MM.1S (cell line): ENCODE data around the gene APOBEC4.

Experiments
- DNase-seq: peaks from one replicate; pipeline ENCODE4 v3.0.0-alpha.2; 2015
- H2AFZ ChIP-seq: fragments of 300-600 bp; sonication (generic); 2 replicates; pipeline ENCODE4 v1.6.0; 2016; ENCODE audit warnings: antibody characterized with exemption, low read length
- H3F3A ChIP-seq: fragments of 300-600 bp; sonication (generic); 2 replicates; pipeline ENCODE4 v1.6.1; 2016; ENCODE audit warnings: mild to moderate bottlenecking, antibody characterized with exemption, low read length, moderate library complexity, mixed read lengths; ENCODE audit not compliant: insufficient read depth
- H3K27ac ChIP-seq: fragments of 300-600 bp; sonication (generic); 2 replicates; pipeline ENCODE4 v1.5.1; 2016; ENCODE audit warnings: mild to moderate bottlenecking, low read length
- H3K27me3 ChIP-seq: fragments of 300-600 bp; sonication (generic); replicated peaks from 2 replicates; pipeline ENCODE4 v1.6.0; 2016; ENCODE audit warnings: low read length; ENCODE audit not compliant: insufficient read depth
- H3K36me3 ChIP-seq: fragments of 300-600 bp; sonication (generic); replicated peaks from 2 replicates; pipeline ENCODE4 v1.6.1; 2016; ENCODE audit warnings: mild to moderate bottlenecking, low read length, mixed read lengths; ENCODE audit not compliant: insufficient read depth
- H3K4me1 ChIP-seq: fragments of 300-600 bp; sonication (generic); 2 replicates; pipeline ENCODE4 v1.6.1; 2016; ENCODE audit warnings: low read length, mixed read lengths
- H3K4me2 ChIP-seq: fragments of 300-600 bp; sonication (generic); 2 replicates; pipeline ENCODE4 v1.6.0; 2016; ENCODE audit warnings: low read depth, low read length
- H3K4me3 ChIP-seq: fragments of 300-600 bp; sonication (generic); 2 replicates; pipeline ENCODE4 v1.5.1; 2016; ENCODE audit warnings: low read length, mixed read lengths
- H3K79me2 ChIP-seq: fragments of 300-600 bp; sonication (generic); 2 replicates; pipeline ENCODE4 v1.6.1; 2016; ENCODE audit warnings: mixed run types, low read length, mixed read lengths
- H3K9ac ChIP-seq: fragments of 300-600 bp; sonication (generic); 2 replicates; pipeline ENCODE4 v1.6.1; 2016; ENCODE audit warnings: low read length, mixed read lengths
- H3K9me2 ChIP-seq: fragments of 300-600 bp; sonication (generic); replicated peaks from 2 replicates; pipeline ENCODE4 v1.6.1; 2016; ENCODE audit warnings: mild to moderate bottlenecking, low read length, mixed read lengths; ENCODE audit not compliant: insufficient read depth
- H3K9me3 ChIP-seq: fragments of 300-600 bp; sonication (generic); replicated peaks from 2 replicates; pipeline ENCODE4 v1.6.1; 2016; ENCODE audit warnings: mild to moderate bottlenecking, low read length, mixed read lengths; ENCODE audit not compliant: insufficient read depth
- H4K20me1 ChIP-seq: fragments of 300-600 bp; sonication (generic); 2 replicates; pipeline ENCODE4 v1.6.1; 2016; ENCODE audit warnings: mild to moderate bottlenecking, low read length, moderate library complexity, mixed read lengths; ENCODE audit not compliant: insufficient read depth
- EZH2 ChIP-seq: fragments of 300-600 bp; sonication (generic); optimal IDR thresholded peaks from 2 replicates; pipeline ENCODE3; 2017; ENCODE audit warnings: low read depth, mild to moderate bottlenecking, antibody characterized with exemption, low read length, mixed read lengths
- EZH2phosphoT487 ChIP-seq: fragments of 300-600 bp; sonication (generic); IDR thresholded peaks from 2 replicates; pipeline ENCODE4 v1.6.1; 2018; ENCODE audit warnings: antibody characterized with exemption, low read length
- TF ChIP-seq, protein P1 (sequence below): fragments of 300-600 bp; sonication (generic); IDR thresholded peaks from 2 replicates; pipeline ENCODE4 v1.5.1; 2016; ENCODE audit warnings: antibody characterized with exemption, low read length, mixed read lengths

APOBEC4 gene

DNA sequence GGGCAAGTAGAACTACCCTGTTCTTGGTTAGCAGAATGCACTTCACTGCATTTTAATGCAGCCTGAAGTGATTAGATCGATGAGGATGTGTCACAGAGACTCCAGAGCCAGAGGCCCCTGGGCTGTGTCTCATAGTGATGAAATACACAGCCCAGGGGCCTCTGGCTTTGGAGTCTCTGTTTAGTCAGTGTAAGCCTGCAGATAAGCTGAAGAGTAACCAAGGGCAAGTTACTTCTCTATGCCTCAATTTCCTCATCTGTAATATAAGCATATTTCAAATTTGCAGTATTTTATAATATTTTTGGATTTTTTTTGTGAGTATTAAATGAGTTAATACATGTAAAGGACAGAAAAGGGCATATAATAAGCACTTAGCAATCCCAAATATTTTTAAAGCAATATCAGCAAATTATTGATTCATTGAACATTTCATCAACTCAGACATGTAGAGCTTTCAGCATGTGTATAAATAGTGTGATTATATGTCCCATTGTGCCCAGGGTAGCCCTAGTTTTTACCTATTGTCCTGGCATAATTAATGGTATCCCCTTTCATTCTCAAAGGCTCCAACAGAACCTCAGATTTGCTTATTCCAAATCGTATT lies 23.6 kb upstream of the APOBEC4 start:
- no peaks in the 10 kb centered on the region for H3K9me3 ChIP-seq
- H3F3A ChIP-seq = no peaks in the 10 kb centered on the region
- no peaks in the 10 kb centered on the region for H3K36me3 ChIP-seq
- H3K79me2 ChIP-seq = no peaks in the 10 kb centered on the region
- H3K27ac ChIP-seq = no peak overlapping the region
- no peaks in the 10 kb centered on the region for H3K9me2 ChIP-seq
- no peak overlapping the region for H2AFZ ChIP-seq
- H3K4me1 ChIP-seq = no peaks in the 10 kb centered on the region
- H4K20me1 ChIP-seq = no peaks in the 10 kb centered on the region
- H3K9ac ChIP-seq = no peak overlapping the region
- no peak for DNase-seq
- no peak overlapping the region for H3K4me2 ChIP-seq
- no peak overlapping the region for H3K4me3 ChIP-seq
- no peak for TF ChIP-seq EZH2
- TF ChIP-seq, protein P1, sequence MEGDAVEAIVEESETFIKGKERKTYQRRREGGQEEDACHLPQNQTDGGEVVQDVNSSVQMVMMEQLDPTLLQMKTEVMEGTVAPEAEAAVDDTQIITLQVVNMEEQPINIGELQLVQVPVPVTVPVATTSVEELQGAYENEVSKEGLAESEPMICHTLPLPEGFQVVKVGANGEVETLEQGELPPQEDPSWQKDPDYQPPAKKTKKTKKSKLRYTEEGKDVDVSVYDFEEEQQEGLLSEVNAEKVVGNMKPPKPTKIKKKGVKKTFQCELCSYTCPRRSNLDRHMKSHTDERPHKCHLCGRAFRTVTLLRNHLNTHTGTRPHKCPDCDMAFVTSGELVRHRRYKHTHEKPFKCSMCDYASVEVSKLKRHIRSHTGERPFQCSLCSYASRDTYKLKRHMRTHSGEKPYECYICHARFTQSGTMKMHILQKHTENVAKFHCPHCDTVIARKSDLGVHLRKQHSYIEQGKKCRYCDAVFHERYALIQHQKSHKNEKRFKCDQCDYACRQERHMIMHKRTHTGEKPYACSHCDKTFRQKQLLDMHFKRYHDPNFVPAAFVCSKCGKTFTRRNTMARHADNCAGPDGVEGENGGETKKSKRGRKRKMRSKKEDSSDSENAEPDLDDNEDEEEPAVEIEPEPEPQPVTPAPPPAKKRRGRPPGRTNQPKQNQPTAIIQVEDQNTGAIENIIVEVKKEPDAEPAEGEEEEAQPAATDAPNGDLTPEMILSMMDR = no peak
- no peak for TF ChIP-seq EZH2phosphoT487
- no peaks in the 10 kb centered on the region for H3K27me3 ChIP-seq

DNA sequence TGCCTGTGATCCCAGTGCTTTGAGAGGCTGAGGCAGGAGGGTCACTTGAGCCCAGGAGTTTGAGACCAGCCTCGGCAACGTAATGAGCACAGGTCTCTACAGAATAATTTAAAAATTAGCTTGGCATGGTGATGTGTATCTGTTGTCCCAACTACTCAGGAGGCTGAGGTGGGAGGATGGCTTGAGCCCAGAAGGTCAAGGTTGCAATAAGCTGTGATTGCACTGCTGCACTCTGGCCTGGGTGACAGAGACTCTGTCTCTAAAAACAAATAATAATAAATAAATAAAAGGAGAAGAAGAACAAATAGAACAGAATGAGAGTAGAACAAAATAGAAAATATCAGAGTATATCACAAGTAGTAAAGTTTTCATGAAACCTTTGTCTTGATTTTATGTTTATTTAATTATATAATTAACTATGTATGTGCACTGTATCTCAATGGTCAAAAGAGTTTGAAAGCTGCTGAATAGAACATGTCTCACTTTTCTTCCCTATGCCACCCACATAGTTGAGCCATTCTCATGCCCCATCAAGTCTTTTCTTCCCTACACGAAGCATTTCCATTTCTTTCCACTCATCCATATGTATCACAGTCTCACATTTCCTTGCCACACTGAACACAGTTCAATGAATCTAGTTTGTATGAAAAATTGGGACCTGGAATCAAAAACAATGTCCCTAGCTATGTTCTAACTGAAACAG lies 22.9 kb upstream of the APOBEC4 start:
- H3K4me3 ChIP-seq = no peak overlapping the region
- no peak overlapping the region for H2AFZ ChIP-seq
- H3K4me2 ChIP-seq = no peak overlapping the region
- no peaks in the 10 kb centered on the region for H3K79me2 ChIP-seq
- DNase-seq = no peak
- TF ChIP-seq EZH2 (no peak), EZH2phosphoT487 (no peak)
- TF ChIP-seq, protein P1 = no peak
- H3F3A ChIP-seq = no peaks in the 10 kb centered on the region
- H3K27ac ChIP-seq = no peak overlapping the region
- H4K20me1 ChIP-seq = no peaks in the 10 kb centered on the region
- H3K27me3 ChIP-seq = no peaks in the 10 kb centered on the region
- no peaks in the 10 kb centered on the region for H3K36me3 ChIP-seq
- no peaks in the 10 kb centered on the region for H3K4me1 ChIP-seq
- no peaks in the 10 kb centered on the region for H3K9me3 ChIP-seq
- no peak overlapping the region for H3K9ac ChIP-seq
- no peaks in the 10 kb centered on the region for H3K9me2 ChIP-seq

DNA sequence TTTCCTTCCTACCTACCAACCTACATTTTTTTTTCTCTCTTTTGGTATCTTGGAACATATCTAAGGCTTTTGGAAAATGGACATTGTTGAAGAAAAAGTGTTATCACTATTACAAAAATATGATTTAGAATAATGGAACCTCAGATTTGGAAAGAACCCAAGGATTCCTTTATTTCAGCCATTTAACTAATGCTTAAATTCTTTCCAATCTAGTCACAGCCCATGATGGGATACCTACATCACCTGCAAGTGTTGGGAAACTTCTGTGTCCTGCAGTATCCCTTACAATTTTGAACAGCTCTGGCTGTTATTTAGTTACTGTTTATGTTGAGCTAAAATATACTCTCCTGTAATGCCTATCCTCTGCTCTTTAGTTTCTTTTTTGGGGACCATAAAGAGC lies 22.3 kb upstream of the APOBEC4 start:
- no peaks in the 10 kb centered on the region for H3F3A ChIP-seq
- no peaks in the 10 kb centered on the region for H3K9me2 ChIP-seq
- H4K20me1 ChIP-seq = no peaks in the 10 kb centered on the region
- H3K9me3 ChIP-seq = no peaks in the 10 kb centered on the region
- H3K4me2 ChIP-seq = no peak overlapping the region
- TF ChIP-seq, protein P1 = no peak
- no peak for TF ChIP-seq EZH2phosphoT487
- TF ChIP-seq EZH2 = no peak
- no peak overlapping the region for H3K4me3 ChIP-seq
- no peak overlapping the region for H3K27ac ChIP-seq
- no peak for DNase-seq
- no peaks in the 10 kb centered on the region for H3K4me1 ChIP-seq
- H3K27me3 ChIP-seq = no peaks in the 10 kb centered on the region
- H3K36me3 ChIP-seq = no peaks in the 10 kb centered on the region
- H3K79me2 ChIP-seq = no peaks in the 10 kb centered on the region
- no peak overlapping the region for H2AFZ ChIP-seq
- H3K9ac ChIP-seq = no peak overlapping the region
